SK-N-MC (cell line): ENCODE measurements around the gene ELF2.

Source experiments
- EZH2 ChIP-seq: fragments of 200-600 bp; sonication (generic); IDR thresholded peaks from one replicate; pipeline ENCODE4 v1.6.1; 2017; ENCODE audit warnings: antibody characterized with exemption
- FOXP2 ChIP-seq: optimal IDR thresholded peaks from 2 replicates; pipeline ENCODE3; 2011; ENCODE audit warnings: mild to moderate bottlenecking, moderate library complexity; ENCODE audit not compliant: insufficient read depth; ENCODE audit errors: extremely low read length, control extremely low read depth
- POLR2AphosphoS5 ChIP-seq: IDR thresholded peaks from 2 replicates; pipeline ENCODE4 v1.6.1; 2012; ENCODE audit warnings: mild to moderate bottlenecking, low read depth, low read length, borderline replicate concordance

- TF ChIP-seq POLR2AphosphoS5 (no peak), EZH2 (no peak), FOXP2 (no peak)
Observed at GRCh38 chr4:139084804-139085093, 92.3 kb downstream of the ELF2 start.
